GM23338 (cell line): ENCODE results near the gene DPYSL5. TPM values are rescaled to one million over a fixed set of nuclear protein-coding genes. Genes with fewer than 3 reads are reported as not detected.

Source experiments
- ATAC-seq: fragments of 200-7000 bp; cut with Tn5 transposase; 3 replicates; pipeline ENCODE4 v1.9.1; 2020
- DNase-seq: peaks from one replicate; pipeline ENCODE4 v3.0.0-alpha.2; 2015; ENCODE audit warnings: low spot score
- H2AFZ ChIP-seq: fragments of 200-600 bp; sonication (generic); 2 replicates; pipeline ENCODE4 v1.8.0; 2016; ENCODE audit warnings: antibody characterized with exemption, mild to moderate bottlenecking, moderate library complexity
- H3F3A ChIP-seq: fragments of 200-600 bp; sonication (generic); replicated peaks from 2 replicates; pipeline ENCODE4 v1.8.0; 2017; ENCODE audit warnings: antibody characterized with exemption, mixed run types, low read depth
- H3K27ac ChIP-seq: fragments of 200-600 bp; sonication (generic); 2 replicates; pipeline ENCODE4 v1.6.1; 2016; ENCODE audit warnings: low read depth
- H3K27me3 ChIP-seq: fragments of 200-600 bp; sonication (generic); 2 replicates; pipeline ENCODE4 v1.8.0; 2016; ENCODE audit warnings: mild to moderate bottlenecking, mixed run types, moderate library complexity; ENCODE audit not compliant: insufficient read depth
- H3K36me3 ChIP-seq: fragments of 200-600 bp; sonication (generic); 2 replicates; pipeline ENCODE4 v1.8.0; 2016; ENCODE audit warnings: mild to moderate bottlenecking; ENCODE audit not compliant: insufficient read depth
- H3K4me1 ChIP-seq: fragments of 200-600 bp; sonication (generic); 2 replicates; pipeline ENCODE4 v1.8.0; 2016; ENCODE audit warnings: mild to moderate bottlenecking, moderate library complexity; ENCODE audit not compliant: insufficient read depth
- H3K4me2 ChIP-seq: fragments of 200-600 bp; sonication (generic); 2 replicates; pipeline ENCODE4 v1.7.1; 2017; ENCODE audit warnings: mixed run types
- H3K4me3 ChIP-seq: fragments of 200-600 bp; sonication (generic); 2 replicates; pipeline ENCODE4 v1.6.1; 2016; ENCODE audit warnings: mixed run types
- H3K79me2 ChIP-seq: fragments of 200-600 bp; sonication (generic); replicated peaks from 2 replicates; pipeline ENCODE4 v1.8.0; 2017; ENCODE audit warnings: mild to moderate bottlenecking; ENCODE audit not compliant: insufficient read depth
- H3K9me2 ChIP-seq: fragments of 200-600 bp; sonication (generic); 2 replicates; pipeline ENCODE4 v1.8.0; 2017; ENCODE audit not compliant: insufficient read depth
- H4K20me1 ChIP-seq: fragments of 200-600 bp; sonication (generic); replicated peaks from 2 replicates; pipeline ENCODE4 v1.8.0; 2017; ENCODE audit warnings: mild to moderate bottlenecking; ENCODE audit not compliant: insufficient read depth
- H3K27ac Mint-ChIP-seq: 2 replicates; pipeline ENCODE4 v1.8.0; 2020; ENCODE audit warnings: inconsistent platforms, mild to moderate bottlenecking, moderate library complexity, mixed read lengths
- H3K27me3 Mint-ChIP-seq: 3 replicates; pipeline ENCODE4 v1.8.0; 2022; ENCODE audit warnings: low read depth, mild to moderate bottlenecking, moderate library complexity, mixed read lengths, inconsistent platforms; ENCODE audit not compliant: insufficient read depth, poor library complexity
- H3K36me3 Mint-ChIP-seq: 3 replicates; pipeline ENCODE4 v1.8.0; 2021; ENCODE audit warnings: low read depth, mild to moderate bottlenecking, inconsistent platforms, moderate library complexity, mixed read lengths
- H3K4me1 Mint-ChIP-seq: 3 replicates; pipeline ENCODE4 v1.8.0; 2020; ENCODE audit warnings: mild to moderate bottlenecking, inconsistent platforms, mixed read lengths
- H3K4me3 Mint-ChIP-seq: 3 replicates; pipeline ENCODE4 v1.8.0; 2021; ENCODE audit warnings: moderate library complexity, mild to moderate bottlenecking, inconsistent platforms, mixed read lengths
- H3K9me3 Mint-ChIP-seq: 3 replicates; pipeline ENCODE4 v1.8.0; 2020; ENCODE audit warnings: moderate library complexity, mild to moderate bottlenecking, inconsistent platforms, mixed read lengths
- CREB1 ChIP-seq: fragments of 250-450 bp; sonication (Bioruptor Pico); IDR thresholded peaks from 2 replicates; pipeline ENCODE4 v1.5.0; 2020; ENCODE audit warnings: low read depth, mild to moderate bottlenecking, moderate library complexity
- CTCF ChIP-seq, 2 experiments: fragments of 200-600 bp in 1 of 2; sonication (generic) in 1 of 2; conservative IDR thresholded peaks; 2 replicates each; pipeline versions ENCODE4 v1.5.1 to v1.6.1; 2016 to 2017; ENCODE audit warnings: antibody characterized with exemption in 2 of 2, low read depth in 2 of 2, mild to moderate bottlenecking in 2 of 2, moderate library complexity in 1 of 2
- ETS1 ChIP-seq: IDR thresholded peaks from 2 replicates; pipeline ENCODE4 v1.6.1; 2016; ENCODE audit warnings: antibody characterized with exemption
- EZH2 ChIP-seq: fragments of 200-600 bp; sonication (generic); IDR thresholded peaks from one replicate; pipeline ENCODE4 v1.8.0; 2017; ENCODE audit warnings: antibody characterized with exemption, mild to moderate bottlenecking, low read depth; ENCODE audit not compliant: unreplicated experiment
- EZH2phosphoT487 ChIP-seq: fragments of 200-600 bp; sonication (generic); IDR thresholded peaks from one replicate; pipeline ENCODE4 v1.8.1; 2018; ENCODE audit warnings: antibody characterized with exemption; ENCODE audit not compliant: unreplicated experiment
- JUNB ChIP-seq: IDR thresholded peaks from one replicate; pipeline ENCODE4 v1.6.1; 2016; ENCODE audit warnings: antibody characterized with exemption; ENCODE audit not compliant: unreplicated experiment
- NANOG ChIP-seq: IDR thresholded peaks from 2 replicates; pipeline ENCODE4 v1.6.1; 2016; ENCODE audit warnings: antibody characterized with exemption, borderline replicate concordance
- POLR2AphosphoS5 ChIP-seq: IDR thresholded peaks from 2 replicates; pipeline ENCODE4 v1.6.1; 2016; ENCODE audit warnings: antibody characterized with exemption, low read depth
- STAT1 ChIP-seq: IDR thresholded peaks from one replicate; pipeline ENCODE4 v1.6.1; 2016; ENCODE audit warnings: antibody characterized with exemption; ENCODE audit not compliant: unreplicated experiment
- ZNF114 ChIP-seq: fragments of 250-450 bp; sonication (Bioruptor Pico); IDR thresholded peaks from 2 replicates; pipeline ENCODE4 v1.5.0; 2020; ENCODE audit warnings: mild to moderate bottlenecking, moderate library complexity
- ZNF331 ChIP-seq: fragments of 250-450 bp; sonication (Bioruptor Pico); IDR thresholded peaks from 2 replicates; pipeline ENCODE4 v1.5.0; 2020; ENCODE audit warnings: low read depth, mild to moderate bottlenecking, moderate library complexity
- polyA plus RNA-seq: library from polyadenylated mRNA; unstranded; fragments of >200 nt; fragmentation: Nextera tagmentation; extraction: Ambion mirVana; gene quantifications from 2 replicates; pipeline ENCODE4 v1.2.1, GENCODE V29; 2016
- total RNA-seq: library from RNA; depleted of rRNA; stranded (reverse); fragments of >200 nt; shearing (Covaris generic); gene quantifications from 2 replicates; pipeline ENCODE4 v1.2.3, GENCODE V29; 2014
- TF ChIP-seq, protein P1 (sequence below): fragments of 250-450 bp; sonication (Bioruptor Pico); IDR thresholded peaks from 2 replicates; pipeline ENCODE4 v1.5.0; 2020; ENCODE audit warnings: mild to moderate bottlenecking, moderate library complexity
- TF ChIP-seq, protein P2 (sequence below): IDR thresholded peaks from one replicate; pipeline ENCODE4 v1.6.1; 2018; ENCODE audit warnings: antibody characterized with exemption; ENCODE audit not compliant: unreplicated experiment

DPYSL5 gene
- total and polyA plus RNA-seq, 2 experiments from 2014 or later: 3.1 to 8.1 TPM

DNA sequence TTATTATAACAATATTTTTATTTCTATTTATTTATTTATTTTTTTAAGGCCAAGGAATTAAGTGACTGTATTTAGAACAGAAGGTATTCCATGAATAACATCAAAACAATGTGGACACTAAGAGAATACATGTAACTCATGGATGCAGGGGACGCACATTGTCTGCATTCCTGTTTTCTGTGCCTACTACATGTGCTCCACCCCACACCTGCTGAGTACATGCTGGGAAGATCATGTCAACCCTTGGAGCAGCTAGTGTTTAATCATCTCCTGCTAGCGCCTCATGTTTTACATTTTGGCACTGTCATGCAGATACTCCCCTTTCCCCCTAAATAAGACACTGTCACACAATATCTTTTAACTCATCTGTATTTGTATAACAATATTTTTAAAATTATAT lies 29.3 kb downstream of the DPYSL5 start:
- H3K79me2 ChIP-seq: no peaks in the 10 kb centered on the region
- ATAC-seq: no peak
- peaks cover 6% of the 10 kb centered on the region for H3K27me3 Mint-ChIP-seq

More for the DNA sequence above, 29.3 kb downstream of the DPYSL5 start:
- H3K9me2 ChIP-seq: no peaks in the 10 kb centered on the region
- no peak overlapping the region for H3K4me2 ChIP-seq
- peaks cover 7% of the 10 kb centered on the region; the same call in 1 of the 2 replicates for H4K20me1 ChIP-seq
- no peak for TF ChIP-seq CTCF (conservative IDR thresholded peaks at IDR 0.05; ENCODE audit: low read depth in 2 of 2)
- TF ChIP-seq STAT1: no peak
- no peak for TF ChIP-seq ETS1
- TF ChIP-seq JUNB: no peak
- no peak for TF ChIP-seq NANOG
- TF ChIP-seq EZH2: no peak
- TF ChIP-seq EZH2phosphoT487: no peak
- TF ChIP-seq, protein P1, sequence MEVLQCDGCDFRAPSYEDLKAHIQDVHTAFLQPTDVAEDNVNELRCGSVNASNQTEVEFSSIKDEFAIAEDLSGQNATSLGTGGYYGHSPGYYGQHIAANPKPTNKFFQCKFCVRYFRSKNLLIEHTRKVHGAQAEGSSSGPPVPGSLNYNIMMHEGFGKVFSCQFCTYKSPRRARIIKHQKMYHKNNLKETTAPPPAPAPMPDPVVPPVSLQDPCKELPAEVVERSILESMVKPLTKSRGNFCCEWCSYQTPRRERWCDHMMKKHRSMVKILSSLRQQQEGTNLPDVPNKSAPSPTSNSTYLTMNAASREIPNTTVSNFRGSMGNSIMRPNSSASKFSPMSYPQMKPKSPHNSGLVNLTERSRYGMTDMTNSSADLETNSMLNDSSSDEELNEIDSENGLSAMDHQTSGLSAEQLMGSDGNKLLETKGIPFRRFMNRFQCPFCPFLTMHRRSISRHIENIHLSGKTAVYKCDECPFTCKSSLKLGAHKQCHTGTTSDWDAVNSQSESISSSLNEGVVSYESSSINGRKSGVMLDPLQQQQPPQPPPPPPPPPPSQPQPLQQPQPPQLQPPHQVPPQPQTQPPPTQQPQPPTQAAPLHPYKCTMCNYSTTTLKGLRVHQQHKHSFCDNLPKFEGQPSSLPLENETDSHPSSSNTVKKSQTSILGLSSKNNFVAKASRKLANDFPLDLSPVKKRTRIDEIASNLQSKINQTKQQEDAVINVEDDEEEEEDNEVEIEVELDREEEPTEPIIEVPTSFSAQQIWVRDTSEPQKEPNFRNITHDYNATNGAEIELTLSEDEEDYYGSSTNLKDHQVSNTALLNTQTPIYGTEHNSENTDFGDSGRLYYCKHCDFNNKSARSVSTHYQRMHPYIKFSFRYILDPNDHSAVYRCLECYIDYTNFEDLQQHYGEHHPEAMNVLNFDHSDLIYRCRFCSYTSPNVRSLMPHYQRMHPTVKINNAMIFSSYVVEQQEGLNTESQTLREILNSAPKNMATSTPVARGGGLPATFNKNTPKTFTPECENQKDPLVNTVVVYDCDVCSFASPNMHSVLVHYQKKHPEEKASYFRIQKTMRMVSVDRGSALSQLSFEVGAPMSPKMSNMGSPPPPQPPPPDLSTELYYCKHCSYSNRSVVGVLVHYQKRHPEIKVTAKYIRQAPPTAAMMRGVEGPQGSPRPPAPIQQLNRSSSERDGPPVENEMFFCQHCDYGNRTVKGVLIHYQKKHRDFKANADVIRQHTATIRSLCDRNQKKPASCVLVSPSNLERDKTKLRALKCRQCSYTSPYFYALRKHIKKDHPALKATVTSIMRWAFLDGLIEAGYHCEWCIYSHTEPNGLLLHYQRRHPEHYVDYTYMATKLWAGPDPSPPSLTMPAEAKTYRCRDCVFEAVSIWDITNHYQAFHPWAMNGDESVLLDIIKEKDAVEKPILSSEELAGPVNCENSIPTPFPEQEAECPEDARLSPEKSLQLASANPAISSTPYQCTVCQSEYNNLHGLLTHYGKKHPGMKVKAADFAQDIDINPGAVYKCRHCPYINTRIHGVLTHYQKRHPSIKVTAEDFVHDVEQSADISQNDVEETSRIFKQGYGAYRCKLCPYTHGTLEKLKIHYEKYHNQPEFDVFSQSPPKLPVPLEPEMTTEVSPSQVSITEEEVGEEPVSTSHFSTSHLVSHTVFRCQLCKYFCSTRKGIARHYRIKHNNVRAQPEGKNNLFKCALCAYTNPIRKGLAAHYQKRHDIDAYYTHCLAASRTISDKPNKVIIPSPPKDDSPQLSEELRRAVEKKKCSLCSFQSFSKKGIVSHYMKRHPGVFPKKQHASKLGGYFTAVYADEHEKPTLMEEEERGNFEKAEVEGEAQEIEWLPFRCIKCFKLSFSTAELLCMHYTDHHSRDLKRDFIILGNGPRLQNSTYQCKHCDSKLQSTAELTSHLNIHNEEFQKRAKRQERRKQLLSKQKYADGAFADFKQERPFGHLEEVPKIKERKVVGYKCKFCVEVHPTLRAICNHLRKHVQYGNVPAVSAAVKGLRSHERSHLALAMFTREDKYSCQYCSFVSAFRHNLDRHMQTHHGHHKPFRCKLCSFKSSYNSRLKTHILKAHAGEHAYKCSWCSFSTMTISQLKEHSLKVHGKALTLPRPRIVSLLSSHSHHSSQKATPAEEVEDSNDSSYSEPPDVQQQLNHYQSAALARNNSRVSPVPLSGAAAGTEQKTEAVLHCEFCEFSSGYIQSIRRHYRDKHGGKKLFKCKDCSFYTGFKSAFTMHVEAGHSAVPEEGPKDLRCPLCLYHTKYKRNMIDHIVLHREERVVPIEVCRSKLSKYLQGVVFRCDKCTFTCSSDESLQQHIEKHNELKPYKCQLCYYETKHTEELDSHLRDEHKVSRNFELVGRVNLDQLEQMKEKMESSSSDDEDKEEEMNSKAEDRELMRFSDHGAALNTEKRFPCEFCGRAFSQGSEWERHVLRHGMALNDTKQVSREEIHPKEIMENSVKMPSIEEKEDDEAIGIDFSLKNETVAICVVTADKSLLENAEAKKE (CRISPR knock-in tag): no peak
- TF ChIP-seq ZNF331: no peak
- TF ChIP-seq POLR2AphosphoS5: no peak
- TF ChIP-seq, protein P2, sequence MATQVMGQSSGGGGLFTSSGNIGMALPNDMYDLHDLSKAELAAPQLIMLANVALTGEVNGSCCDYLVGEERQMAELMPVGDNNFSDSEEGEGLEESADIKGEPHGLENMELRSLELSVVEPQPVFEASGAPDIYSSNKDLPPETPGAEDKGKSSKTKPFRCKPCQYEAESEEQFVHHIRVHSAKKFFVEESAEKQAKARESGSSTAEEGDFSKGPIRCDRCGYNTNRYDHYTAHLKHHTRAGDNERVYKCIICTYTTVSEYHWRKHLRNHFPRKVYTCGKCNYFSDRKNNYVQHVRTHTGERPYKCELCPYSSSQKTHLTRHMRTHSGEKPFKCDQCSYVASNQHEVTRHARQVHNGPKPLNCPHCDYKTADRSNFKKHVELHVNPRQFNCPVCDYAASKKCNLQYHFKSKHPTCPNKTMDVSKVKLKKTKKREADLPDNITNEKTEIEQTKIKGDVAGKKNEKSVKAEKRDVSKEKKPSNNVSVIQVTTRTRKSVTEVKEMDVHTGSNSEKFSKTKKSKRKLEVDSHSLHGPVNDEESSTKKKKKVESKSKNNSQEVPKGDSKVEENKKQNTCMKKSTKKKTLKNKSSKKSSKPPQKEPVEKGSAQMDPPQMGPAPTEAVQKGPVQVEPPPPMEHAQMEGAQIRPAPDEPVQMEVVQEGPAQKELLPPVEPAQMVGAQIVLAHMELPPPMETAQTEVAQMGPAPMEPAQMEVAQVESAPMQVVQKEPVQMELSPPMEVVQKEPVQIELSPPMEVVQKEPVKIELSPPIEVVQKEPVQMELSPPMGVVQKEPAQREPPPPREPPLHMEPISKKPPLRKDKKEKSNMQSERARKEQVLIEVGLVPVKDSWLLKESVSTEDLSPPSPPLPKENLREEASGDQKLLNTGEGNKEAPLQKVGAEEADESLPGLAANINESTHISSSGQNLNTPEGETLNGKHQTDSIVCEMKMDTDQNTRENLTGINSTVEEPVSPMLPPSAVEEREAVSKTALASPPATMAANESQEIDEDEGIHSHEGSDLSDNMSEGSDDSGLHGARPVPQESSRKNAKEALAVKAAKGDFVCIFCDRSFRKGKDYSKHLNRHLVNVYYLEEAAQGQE: no peak
- no peak for TF ChIP-seq CREB1 (CRISPR knock-in tag)
- TF ChIP-seq ZNF114 (CRISPR knock-in tag): no peak
- no peak for DNase-seq
- Mint-ChIP-seq H3K36me3 (no peaks in the 10 kb centered on the region), H3K27ac (no peak overlapping the region), H3K4me1 (no peaks in the 10 kb centered on the region), H3K4me3 (no peak overlapping the region), H3K9me3 (no peaks in the 10 kb centered on the region; the same call in 2 of the 3 replicates)
- peaks cover 20% of the 10 kb centered on the region for H3K27me3 ChIP-seq
- H3K4me3 ChIP-seq: no peak overlapping the region
- H3K27ac ChIP-seq: no peak overlapping the region
- no peaks in the 10 kb centered on the region for H3K4me1 ChIP-seq
- H3F3A ChIP-seq: no peaks in the 10 kb centered on the region
- no peaks in the 10 kb centered on the region for H3K36me3 ChIP-seq
- no peak overlapping the region for H2AFZ ChIP-seq
